ENCODE results near the gene KYNU.

The KYNU gene

GRCh38 chr2:142915502-142915901, 38.0 kb downstream of the KYNU start:
- Histone ChIP-seq H3K9me2 (ENCODE audit: low read depth, low read length) (no peaks in the 10 kb centered on the region), H2AFZ (ENCODE audit: low read length) (no peak overlapping the region), H3K27me3 (ENCODE audit: insufficient read depth, low read length) (no peaks in the 10 kb centered on the region), H3K9me3 (ENCODE audit: low read length) (no peaks in the 10 kb centered on the region), H4K20me1 (ENCODE audit: insufficient read depth, low read length) (no peaks in the 10 kb centered on the region), H3K36me3 (ENCODE audit: insufficient read depth, low read length) (no peaks in the 10 kb centered on the region), H3K79me2 (ENCODE audit: insufficient read depth, low read length) (no peaks in the 10 kb centered on the region), H3K4me1 (ENCODE audit: insufficient read depth, low read length, severe bottlenecking) (no peaks in the 10 kb centered on the region), H3K4me3 (ENCODE audit: low read depth, low read length, poor library complexity, severe bottlenecking) (no peak overlapping the region), H3K4me2 (ENCODE audit: low read length) (no peak overlapping the region), H3K9ac (ENCODE audit: low read length) (no peak overlapping the region), H3K27ac (ENCODE audit: low read depth, low read length, poor library complexity, severe bottlenecking) (no peak overlapping the region), H3F3A (ENCODE audit: insufficient read depth, low read length) (no peaks in the 10 kb centered on the region)
- TF ChIP-seq CTCF (IDR thresholded peaks at IDR 0.05; ENCODE audit: low read length) (no peak), EZH2 (IDR thresholded peaks at IDR 0.05; ENCODE audit: borderline replicate concordance, low read length) (no peak)

- Histone ChIP-seq H3F3A (ENCODE audit: insufficient read depth, low read length) (no peaks in the 10 kb centered on the region), H3K4me2 (ENCODE audit: low read length) (no peak overlapping the region), H3K27ac (ENCODE audit: low read depth, low read length, poor library complexity, severe bottlenecking) (no peak overlapping the region), H3K79me2 (ENCODE audit: insufficient read depth, low read length) (no peaks in the 10 kb centered on the region), H4K20me1 (ENCODE audit: insufficient read depth, low read length) (no peaks in the 10 kb centered on the region), H3K9me2 (ENCODE audit: low read depth, low read length) (no peaks in the 10 kb centered on the region), H3K9ac (ENCODE audit: low read length) (no peak overlapping the region), H3K4me1 (ENCODE audit: insufficient read depth, low read length, severe bottlenecking) (no peaks in the 10 kb centered on the region), H3K36me3 (ENCODE audit: insufficient read depth, low read length) (no peaks in the 10 kb centered on the region), H3K27me3 (ENCODE audit: insufficient read depth, low read length) (no peaks in the 10 kb centered on the region), H2AFZ (ENCODE audit: low read length) (no peak overlapping the region), H3K9me3 (ENCODE audit: low read length) (no peaks in the 10 kb centered on the region), H3K4me3 (ENCODE audit: low read depth, low read length, poor library complexity, severe bottlenecking) (no peak overlapping the region)
- TF ChIP-seq EZH2 (IDR thresholded peaks at IDR 0.05; ENCODE audit: borderline replicate concordance, low read length) (no peak), CTCF (IDR thresholded peaks at IDR 0.05; ENCODE audit: low read length) (no peak)
Measured at GRCh38 chr2:142918624-142919023, 41.2 kb downstream of the KYNU start.

GRCh38 chr2:142920571-142920970, 43.1 kb downstream of the KYNU start:
- TF ChIP-seq EZH2 (IDR thresholded peaks at IDR 0.05; ENCODE audit: borderline replicate concordance, low read length), result no peak
- TF ChIP-seq CTCF (IDR thresholded peaks at IDR 0.05; ENCODE audit: low read length), result no peak
- Histone ChIP-seq H3F3A (ENCODE audit: insufficient read depth, low read length) (no peaks in the 10 kb centered on the region), H3K27me3 (ENCODE audit: insufficient read depth, low read length) (no peaks in the 10 kb centered on the region), H2AFZ (ENCODE audit: low read length) (no peak overlapping the region), H3K4me3 (ENCODE audit: low read depth, low read length, poor library complexity, severe bottlenecking) (no peak overlapping the region), H3K36me3 (ENCODE audit: insufficient read depth, low read length) (no peaks in the 10 kb centered on the region), H4K20me1 (ENCODE audit: insufficient read depth, low read length) (no peaks in the 10 kb centered on the region), H3K4me1 (ENCODE audit: insufficient read depth, low read length, severe bottlenecking) (no peaks in the 10 kb centered on the region), H3K4me2 (ENCODE audit: low read length) (no peak overlapping the region), H3K79me2 (ENCODE audit: insufficient read depth, low read length) (no peaks in the 10 kb centered on the region), H3K9me2 (ENCODE audit: low read depth, low read length) (no peaks in the 10 kb centered on the region), H3K9me3 (ENCODE audit: low read length) (no peaks in the 10 kb centered on the region), H3K9ac (ENCODE audit: low read length) (no peak overlapping the region), H3K27ac (ENCODE audit: low read depth, low read length, poor library complexity, severe bottlenecking) (no peak overlapping the region)
